ENCODE data around the gene PLEKHA7.

The PLEKHA7 gene

GRCh38 chr11:16853266-16853665 is 160.9 kb downstream of the PLEKHA7 start:
- TF ChIP-seq CTCF (IDR thresholded peaks at IDR 0.05; ENCODE audit: low read depth, low read length, missing control alignments), result no peak
- DNase-seq (ENCODE audit: extremely low read depth, low read depth), result no peak
- H3K4me3 ChIP-seq (replicated peaks; ENCODE audit: low read depth, low read length), result no peak overlapping the region

- H3K4me3 ChIP-seq (replicated peaks; ENCODE audit: low read depth, low read length), result no peak overlapping the region
- no peak for DNase-seq (ENCODE audit: extremely low read depth, low read depth)
- no peak for TF ChIP-seq CTCF (IDR thresholded peaks at IDR 0.05; ENCODE audit: low read depth, low read length, missing control alignments)
Observed at GRCh38 chr11:16846305-16846704, 167.9 kb downstream of the PLEKHA7 start.

GRCh38 chr11:16844268-16844771 is 169.9 kb downstream of the PLEKHA7 start:
- H3K4me3 ChIP-seq (replicated peaks; ENCODE audit: low read depth, low read length), result no peak overlapping the region
- no peak for DNase-seq (ENCODE audit: extremely low read depth, low read depth)
- TF ChIP-seq CTCF (IDR thresholded peaks at IDR 0.05; ENCODE audit: low read depth, low read length, missing control alignments), result no peak

- H3K4me3 ChIP-seq (replicated peaks; ENCODE audit: low read depth, low read length), result no peak overlapping the region
- no peak for DNase-seq (ENCODE audit: extremely low read depth, low read depth)
- no peak for TF ChIP-seq CTCF (IDR thresholded peaks at IDR 0.05; ENCODE audit: low read depth, low read length, missing control alignments)
Observed at GRCh38 chr11:16843294-16843693, 170.9 kb downstream of the PLEKHA7 start.

- H3K4me3 ChIP-seq (replicated peaks; ENCODE audit: low read depth, low read length), result no peak overlapping the region
- no peak for DNase-seq (ENCODE audit: extremely low read depth, low read depth)
- TF ChIP-seq CTCF (IDR thresholded peaks at IDR 0.05; ENCODE audit: low read depth, low read length, missing control alignments), result no peak
Observed at GRCh38 chr11:16841984-16842383, 172.2 kb downstream of the PLEKHA7 start.

GRCh38 chr11:16841481-16841880 is 172.7 kb downstream of the PLEKHA7 start:
- TF ChIP-seq CTCF (IDR thresholded peaks at IDR 0.05; ENCODE audit: low read depth, low read length, missing control alignments), result no peak
- no peak for DNase-seq (ENCODE audit: extremely low read depth, low read depth)
- no peak overlapping the region for H3K4me3 ChIP-seq (replicated peaks; ENCODE audit: low read depth, low read length)

GRCh38 chr11:16840951-16841350 is 173.3 kb downstream of the PLEKHA7 start:
- DNase-seq (ENCODE audit: extremely low read depth, low read depth), result no peak
- H3K4me3 ChIP-seq (replicated peaks; ENCODE audit: low read depth, low read length), result no peak overlapping the region
- no peak for TF ChIP-seq CTCF (IDR thresholded peaks at IDR 0.05; ENCODE audit: low read depth, low read length, missing control alignments)

Data from HFF-Myc (cell line).